ES-I3 (cell line): Measurements from ENCODE around the gene SLC17A5.
"Not testable (repeated sequence)": the region's sequence is repeated elsewhere in the genome, so short reads cannot be mapped to it uniquely, and the experiment has no call there.

Experiments used
- H3K36me3 ChIP-seq: 2 replicates; pipeline ENCODE4 v1.6.1; 2013; ENCODE audit warnings: mild to moderate bottlenecking, low read length, control low read depth, moderate library complexity; ENCODE audit not compliant: insufficient read depth
- H3K4me1 ChIP-seq: 2 replicates; pipeline ENCODE4 v1.6.1; 2013; ENCODE audit warnings: mild to moderate bottlenecking, control low read depth, low read length; ENCODE audit not compliant: insufficient read depth
- H3K9ac ChIP-seq: 2 replicates; pipeline ENCODE4 v1.6.1; 2013; ENCODE audit warnings: low read depth, mild to moderate bottlenecking, low read length, moderate library complexity
- H3K9me3 ChIP-seq: 2 replicates; pipeline ENCODE4 v1.6.1; 2013; ENCODE audit warnings: mild to moderate bottlenecking, low read length, moderate library complexity; ENCODE audit not compliant: control insufficient read depth, insufficient read depth

Gene SLC17A5

GRCh38 chr6:73679846-73680245 lies 26.1 kb upstream of the SLC17A5 start:
- H3K36me3 ChIP-seq, H3K4me1 ChIP-seq, H3K9me3 ChIP-seq, H3K9ac ChIP-seq: not testable (repeated sequence)

- no peaks in the 10 kb centered on the region for H3K36me3 ChIP-seq
- no peaks in the 10 kb centered on the region for H3K4me1 ChIP-seq
- 0 out of 2 replicates have a peak, but pooled peaks cover 3% of the 10 kb centered on the region for H3K9me3 ChIP-seq
- H3K9ac ChIP-seq = no peak overlapping the region
Measured at GRCh38 chr6:73679009-73679408, 25.2 kb upstream of the SLC17A5 start.

GRCh38 chr6:73675466-73676098 lies 21.8 kb upstream of the SLC17A5 start:
- Histone ChIP-seq H3K9me3 (no peaks in the 10 kb centered on the region), H3K9ac (no peak overlapping the region), H3K4me1 (no peaks in the 10 kb centered on the region), H3K36me3 (no peaks in the 10 kb centered on the region)

GRCh38 chr6:73671911-73672685 lies 18.3 kb upstream of the SLC17A5 start:
- H3K9ac ChIP-seq = no peak overlapping the region
- H3K36me3 ChIP-seq = no peaks in the 10 kb centered on the region
- no peaks in the 10 kb centered on the region for H3K4me1 ChIP-seq
- H3K9me3 ChIP-seq = no peaks in the 10 kb centered on the region

GRCh38 chr6:73669005-73669404 lies 15.2 kb upstream of the SLC17A5 start:
- H3K4me1 ChIP-seq = no peaks in the 10 kb centered on the region
- no peaks in the 10 kb centered on the region for H3K9me3 ChIP-seq
- no peaks in the 10 kb centered on the region for H3K36me3 ChIP-seq
- no peak overlapping the region for H3K9ac ChIP-seq

- no peaks in the 10 kb centered on the region for H3K36me3 ChIP-seq
- no peaks in the 10 kb centered on the region for H3K4me1 ChIP-seq
- no peak overlapping the region for H3K9ac ChIP-seq
- H3K9me3 ChIP-seq = no peaks in the 10 kb centered on the region
Measured at GRCh38 chr6:73667798-73668197, 14.0 kb upstream of the SLC17A5 start.

GRCh38 chr6:73666393-73666792 lies 12.6 kb upstream of the SLC17A5 start:
- Histone ChIP-seq H3K9ac (no peak overlapping the region), H3K9me3 (no peaks in the 10 kb centered on the region), H3K36me3 (no peaks in the 10 kb centered on the region), H3K4me1 (no peaks in the 10 kb centered on the region)

- no peaks in the 10 kb centered on the region for H3K4me1 ChIP-seq
- H3K9me3 ChIP-seq = no peaks in the 10 kb centered on the region
- H3K9ac ChIP-seq = no peak overlapping the region
- H3K36me3 ChIP-seq = no peaks in the 10 kb centered on the region
Measured at GRCh38 chr6:73665686-73666319, 12.0 kb upstream of the SLC17A5 start.

- Histone ChIP-seq H3K36me3 (no peaks in the 10 kb centered on the region), H3K9me3 (no peaks in the 10 kb centered on the region), H3K9ac (no peak overlapping the region), H3K4me1 (no peaks in the 10 kb centered on the region)
Measured at GRCh38 chr6:73664701-73665100, 10.9 kb upstream of the SLC17A5 start.

GRCh38 chr6:73657201-73657600 lies 3.4 kb upstream of the SLC17A5 start:
- Histone ChIP-seq H3K9ac (no peak overlapping the region), H3K36me3 (no peaks in the 10 kb centered on the region), H3K4me1 (peaks cover 5% of the 10 kb centered on the region; the same call in 1 of the 2 replicates), H3K9me3 (no peaks in the 10 kb centered on the region)

GRCh38 chr6:73656531-73657145 lies 2.8 kb upstream of the SLC17A5 start:
- H3K9ac ChIP-seq = no peak overlapping the region
- H3K9me3 ChIP-seq = no peaks in the 10 kb centered on the region
- H3K36me3 ChIP-seq = no peaks in the 10 kb centered on the region
- H3K4me1 ChIP-seq = peaks cover 5% of the 10 kb centered on the region; the same call in 1 of the 2 replicates

- no peaks in the 10 kb centered on the region for H3K9me3 ChIP-seq
- no peaks in the 10 kb centered on the region for H3K36me3 ChIP-seq
- peaks cover 5% of the 10 kb centered on the region; the same call in 1 of the 2 replicates for H3K4me1 ChIP-seq
- H3K9ac ChIP-seq = peak overlapping the region; percentile 94; the same call in 1 of the 2 replicates
Measured at GRCh38 chr6:73655341-73655917, 1.6 kb upstream of the SLC17A5 start.

- Histone ChIP-seq H3K9me3 (no peaks in the 10 kb centered on the region), H3K9ac (peak overlapping the region; percentile 94), H3K4me1 (peaks cover 5% of the 10 kb centered on the region; the same call in 1 of the 2 replicates), H3K36me3 (no peaks in the 10 kb centered on the region)
Measured at GRCh38 chr6:73652637-73653570, 888 bp downstream of the SLC17A5 start.
